Gastrocnemius medialis (tissue), 4 donors: ENCODE measurements around the gene AGBL1. TPM values are rescaled to one million over a fixed set of nuclear protein-coding genes. Genes with fewer than 3 reads are reported as not detected.

Experiments used
- ATAC-seq, 2 donors: fragments of 150-250 bp; one replicate each; pipeline ENCODE4 v1.9.1; 2016
- DNase-seq, 2 donors: peaks; one replicate each; pipeline ENCODE4 v3.0.0-alpha.2; 2019
- H3K27ac ChIP-seq, 4 donors: fragments of 200-600 bp; sonication (generic); 1 replicate in 1 of 4; 2 replicates in 3 of 4; pipeline ENCODE4 v1.5.1; 2016 to 2018; ENCODE audit warnings: mild to moderate bottlenecking in 2 of 4, moderate library complexity in 1 of 4
- H3K27me3 ChIP-seq, 3 donors: fragments of 200-600 bp; sonication (generic) in 2 of 3; 1 replicate in 1 of 3; 2 replicates in 2 of 3; pipeline versions ENCODE4 v1.5.1 to v1.6.0; 2016 to 2019; ENCODE audit warnings: mild to moderate bottlenecking in 1 of 3, moderate library complexity in 1 of 3
- H3K36me3 ChIP-seq, 2 donors: fragments of 200-600 bp; sonication (generic) in 1 of 2; one replicate each; pipeline ENCODE4 v1.5.1; 2017 to 2018
- H3K4me1 ChIP-seq, 2 donors: fragments of 200-600 bp; sonication (generic) in 1 of 2; one replicate each; pipeline ENCODE4 v1.5.1; 2016 to 2017; ENCODE audit warnings: mild to moderate bottlenecking in 2 of 2
- H3K4me3 ChIP-seq, 4 donors: fragments of 200-600 bp; sonication (generic) in 3 of 4; 1 replicate in 1 of 4; 2 replicates in 3 of 4; pipeline ENCODE4 v1.5.1; 2016 to 2019; ENCODE audit warnings: mild to moderate bottlenecking in 2 of 4
- H3K9me3 ChIP-seq, 3 donors: fragments of 200-600 bp; sonication (generic) in 2 of 3; 1 replicate in 1 of 3; 2 replicates in 2 of 3; pipeline ENCODE4 v1.5.1; 2016 to 2019
- CTCF ChIP-seq, 5 experiments: fragments of 450-650 bp in 3 of 5; fragments of 200-600 bp in 2 of 5; sonication (generic) in 2 of 5; IDR thresholded peaks in 4 of 5; conservative IDR thresholded peaks in 1 of 5; 1 replicate in 4 of 5; 2 replicates in 1 of 5; pipeline ENCODE4 v1.5.1; 2016 to 2019; ENCODE audit warnings: antibody characterized with exemption in 5 of 5, mild to moderate bottlenecking in 3 of 5, moderate library complexity in 3 of 5
- POLR2A ChIP-seq, 2 donors: fragments of 450-650 bp; IDR thresholded peaks; one replicate each; pipeline ENCODE4 v1.6.1; 2017; ENCODE audit warnings: antibody characterized with exemption in 2 of 2, mild to moderate bottlenecking in 2 of 2, moderate library complexity in 2 of 2
- in situ Hi-C, 4 donors: fragments of 200-750 bp; cut with MboI; loops; one replicate each; pipeline versions ENCODE4 v1.15.0 to v1.8.0; 2017; ENCODE audit warnings: low sequenced_read_pairs in 4 of 4
- intact Hi-C: fragments of 100-400 bp; cut with DNase I; formaldehyde crosslinking; loops from one replicate; pipeline ENCODE4 v1.15.1; 2023; ENCODE audit warnings: low total_unique reads
- total RNA-seq, 4 donors: library from RNA; depleted of rRNA; stranded (reverse); fragments of >200 nt; gene quantifications; one replicate each; pipeline versions ENCODE4 v1.1.0 to v1.2.3, GENCODE V29; 2016

The AGBL1 gene
- total RNA-seq, 4 donors from 2014 or later: 3.8 to 29.7 (median 15.9) TPM

DNA sequence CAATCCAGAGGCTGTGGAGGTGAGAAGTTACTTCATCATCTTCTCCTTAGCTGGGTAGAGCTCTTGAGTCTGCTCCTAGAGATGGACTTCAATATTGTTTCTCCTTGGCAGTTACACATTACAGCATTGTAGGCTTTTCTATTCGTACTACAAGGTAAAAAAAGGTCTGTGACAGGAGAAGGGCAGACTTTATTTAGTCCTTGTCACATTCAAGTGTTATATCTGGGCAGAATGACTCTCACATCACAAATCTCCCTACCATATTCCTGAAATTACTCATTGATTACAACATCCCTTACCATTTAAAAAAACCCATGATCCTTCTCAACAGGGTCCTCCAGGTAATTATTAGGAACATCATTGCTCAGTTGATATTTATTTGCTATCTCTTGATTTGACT lies 75.0 kb downstream of the AGBL1 start:
- Histone ChIP-seq H3K4me1 (peaks cover 17 to 40% of the 10 kb centered on the region in 2 donors), H3K27ac (peak overlapping the region; percentile 23 to 98 (median 91)), H3K27me3 (no peaks in the 10 kb centered on the region), H3K9me3 (no peaks in the 10 kb centered on the region), H3K4me3 (no peak overlapping the region), H3K36me3 (no peaks in the 10 kb centered on the region)
- in situ Hi-C loops: no loop called here
- intact Hi-C loops: no loop called here
- ATAC-seq (no peak), DNase-seq (no peak)
- TF ChIP-seq POLR2A (IDR thresholded peaks at IDR 0.05) (no peak), CTCF (IDR thresholded peaks at IDR 0.05 in 4 of 5, conservative IDR thresholded peaks at IDR 0.05 in 1 of 5) (no peak)

DNA sequence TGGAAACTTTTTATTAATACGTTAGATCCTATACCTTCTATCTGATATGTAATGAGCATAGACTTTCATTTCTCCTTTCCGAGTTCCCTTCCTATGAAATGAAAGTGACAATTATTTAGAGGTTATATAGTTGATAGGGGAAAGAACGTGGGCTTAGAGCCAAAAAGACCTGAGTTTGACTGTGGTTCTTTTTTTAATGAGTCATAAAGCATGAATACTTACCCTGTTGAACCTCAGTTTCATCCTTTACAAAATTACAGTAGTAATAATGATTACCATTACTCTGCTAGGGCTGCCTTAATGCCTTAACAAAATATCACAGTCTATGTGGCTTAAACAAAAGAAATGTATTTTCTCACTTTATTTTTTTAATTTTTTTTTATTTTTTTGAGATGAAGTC lies 75.9 kb downstream of the AGBL1 start:
- TF ChIP-seq CTCF (IDR thresholded peaks at IDR 0.05 in 4 of 5, conservative IDR thresholded peaks at IDR 0.05 in 1 of 5): no peak
- no peak for TF ChIP-seq POLR2A (IDR thresholded peaks at IDR 0.05)
- intact Hi-C loops: no loop called here
- no peaks in the 10 kb centered on the region for H3K9me3 ChIP-seq
- H3K36me3 ChIP-seq: no peaks in the 10 kb centered on the region
- DNase-seq (no peak), ATAC-seq (no peak)
- no peaks in the 10 kb centered on the region for H3K27me3 ChIP-seq
- H3K27ac ChIP-seq: peak overlapping the region in 3 of 4 donors; percentile 85 to 98 (median 97)
- in situ Hi-C loops: no loop called here
- peaks cover 25 to 48% of the 10 kb centered on the region in 2 donors for H3K4me1 ChIP-seq
- no peak overlapping the region for H3K4me3 ChIP-seq

DNA sequence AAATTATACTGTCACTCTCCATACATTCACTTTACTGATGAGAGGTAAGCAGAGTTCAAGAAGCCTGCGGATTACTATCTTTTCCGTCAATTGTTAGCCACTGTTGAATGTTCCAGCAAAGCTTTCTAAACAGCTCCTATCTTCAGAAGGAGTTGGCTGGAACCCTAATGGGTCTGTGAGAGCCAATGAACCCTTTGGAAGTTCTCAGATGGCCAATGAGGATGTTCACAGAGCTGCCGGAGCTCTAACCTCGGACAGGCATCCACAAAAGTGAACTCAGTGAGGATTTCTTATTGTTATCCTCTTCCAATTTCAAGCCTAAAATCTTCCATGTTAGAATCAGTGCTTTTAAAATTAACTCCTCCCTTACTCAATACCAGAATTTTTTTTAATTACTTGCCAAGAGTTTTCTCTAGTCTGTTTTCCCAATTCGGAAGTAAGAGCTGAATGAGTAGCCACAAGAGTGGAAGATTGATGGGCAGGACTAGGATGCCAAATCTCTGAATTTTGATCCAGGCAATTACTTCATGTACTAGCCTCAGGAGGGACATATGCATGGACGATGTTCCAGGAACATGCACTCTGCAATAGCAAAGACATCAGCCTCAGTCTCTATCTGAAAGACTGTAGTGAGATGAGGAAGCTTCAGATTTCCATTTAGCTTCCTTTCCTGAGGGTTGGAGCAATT lies 78.1 kb downstream of the AGBL1 start:
- peak; percentile 65 to 67 for ATAC-seq
- Histone ChIP-seq H3K4me3 (peak overlapping the region in 3 of 4 donors; percentile 8 to 36 (median 23)), H3K36me3 (no peaks in the 10 kb centered on the region), H3K27me3 (no peaks in the 10 kb centered on the region), H3K27ac (peak overlapping the region; percentile 85 to 98 (median 98)), H3K4me1 (peaks cover 45 to 69% of the 10 kb centered on the region in 2 donors), H3K9me3 (no peaks in the 10 kb centered on the region)
- peak; percentile 66 to 68 for DNase-seq
- in situ Hi-C loops: no loop called here
- TF ChIP-seq POLR2A (IDR thresholded peaks at IDR 0.05) (peak in 1 of 2 donors; percentile 30), CTCF (IDR thresholded peaks at IDR 0.05 in 4 of 5, conservative IDR thresholded peaks at IDR 0.05 in 1 of 5) (no peak)
- intact Hi-C loops: loop anchor here (1.0 kb wide), 1 partner anchor 22 kb away; no protein-coding TSS in a partner anchor

DNA sequence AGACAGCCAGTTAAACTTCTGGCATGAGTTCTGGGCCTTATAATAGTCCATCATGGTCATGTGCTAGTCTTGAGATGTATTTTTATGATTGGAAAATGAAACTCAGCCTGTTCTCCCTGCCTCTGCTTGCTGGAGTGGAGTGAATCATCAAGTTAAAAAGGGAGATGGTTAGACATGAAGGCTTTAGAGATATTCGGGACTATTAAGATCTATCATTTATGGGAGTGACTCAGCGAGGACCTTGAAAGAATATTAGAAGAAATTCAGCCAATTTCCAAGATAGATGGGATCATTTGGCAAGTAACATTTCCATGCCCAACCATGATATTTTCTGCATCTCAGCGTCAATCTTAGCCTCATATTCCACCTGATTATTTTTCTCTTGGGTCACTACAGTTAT lies 79.8 kb downstream of the AGBL1 start:
- Histone ChIP-seq H3K27me3 (no peaks in the 10 kb centered on the region), H3K36me3 (no peaks in the 10 kb centered on the region), H3K9me3 (no peaks in the 10 kb centered on the region), H3K4me1 (peaks cover 59 to 79% of the 10 kb centered on the region in 2 donors), H3K27ac (peak overlapping the region; percentile 85 to 98 (median 98)), H3K4me3 (no peak overlapping the region)
- in situ Hi-C loops (no loop called here), intact Hi-C loops (no loop called here)
- DNase-seq (no peak), ATAC-seq (peak; percentile 39 to 40)
- TF ChIP-seq CTCF (IDR thresholded peaks at IDR 0.05 in 4 of 5, conservative IDR thresholded peaks at IDR 0.05 in 1 of 5): no peak
- peak; percentile 10 for TF ChIP-seq POLR2A (IDR thresholded peaks at IDR 0.05)
